ENCODE results near the gene KLHL36.

Gene KLHL36

GRCh38 chr16:84647828-84648594, at the start of gene KLHL36:
Gene KLHL36, plus strand, starts transcription at chr16:84648511. Its CDS starts 2,357 bp downstream, at chr16:84650868.
- DNase-seq (ENCODE audit: low spot score), result peak; percentile 94

- DNase-seq (ENCODE audit: low spot score), result peak; percentile 60
These were observed 48.6 kb upstream of the KLHL36 start for GRCh38 chr16:84599521-84600202.

DNA sequence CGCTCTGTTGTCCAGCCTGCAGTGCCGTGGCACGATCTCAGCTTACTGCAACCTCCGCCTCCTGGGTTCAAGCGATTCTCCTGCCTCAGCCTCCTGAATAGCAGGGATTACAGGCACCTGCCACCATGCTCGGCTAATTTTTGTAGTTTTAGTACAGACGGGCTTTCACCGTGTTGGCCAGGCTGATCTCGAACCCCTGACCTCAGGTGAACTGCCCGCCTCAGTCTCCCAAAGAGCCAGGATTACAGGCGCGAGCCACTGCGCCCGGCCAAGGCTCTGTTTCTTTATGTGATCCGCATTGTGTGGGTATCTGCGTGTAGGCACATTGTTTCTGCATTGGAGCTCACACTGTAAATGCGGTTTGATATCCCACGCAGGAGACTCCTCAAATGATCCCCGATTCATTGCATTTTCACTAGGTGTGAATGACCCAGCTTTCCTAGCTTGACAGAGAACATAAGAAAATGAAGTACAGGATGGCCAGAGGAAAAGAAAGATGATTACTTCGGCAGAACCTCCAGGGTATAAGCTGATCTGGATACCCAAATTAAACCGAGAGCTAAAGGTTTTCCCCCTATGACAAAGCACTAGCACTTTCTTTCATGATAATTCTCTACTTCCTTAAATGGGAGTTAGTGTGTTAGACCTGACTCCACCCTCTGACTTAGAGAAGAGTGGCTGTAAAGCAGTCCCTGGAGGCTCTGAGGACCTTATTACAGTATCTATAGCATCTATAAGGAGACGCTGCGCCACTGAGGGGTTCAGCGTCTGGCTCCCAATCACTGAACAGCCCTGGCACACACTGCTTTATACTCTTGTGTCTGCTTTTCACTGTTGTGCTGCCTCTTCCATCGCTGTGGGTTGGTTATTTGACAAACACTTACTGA, 47.7 kb upstream of the KLHL36 start:
- no peak for DNase-seq (ENCODE audit: low spot score)

DNA sequence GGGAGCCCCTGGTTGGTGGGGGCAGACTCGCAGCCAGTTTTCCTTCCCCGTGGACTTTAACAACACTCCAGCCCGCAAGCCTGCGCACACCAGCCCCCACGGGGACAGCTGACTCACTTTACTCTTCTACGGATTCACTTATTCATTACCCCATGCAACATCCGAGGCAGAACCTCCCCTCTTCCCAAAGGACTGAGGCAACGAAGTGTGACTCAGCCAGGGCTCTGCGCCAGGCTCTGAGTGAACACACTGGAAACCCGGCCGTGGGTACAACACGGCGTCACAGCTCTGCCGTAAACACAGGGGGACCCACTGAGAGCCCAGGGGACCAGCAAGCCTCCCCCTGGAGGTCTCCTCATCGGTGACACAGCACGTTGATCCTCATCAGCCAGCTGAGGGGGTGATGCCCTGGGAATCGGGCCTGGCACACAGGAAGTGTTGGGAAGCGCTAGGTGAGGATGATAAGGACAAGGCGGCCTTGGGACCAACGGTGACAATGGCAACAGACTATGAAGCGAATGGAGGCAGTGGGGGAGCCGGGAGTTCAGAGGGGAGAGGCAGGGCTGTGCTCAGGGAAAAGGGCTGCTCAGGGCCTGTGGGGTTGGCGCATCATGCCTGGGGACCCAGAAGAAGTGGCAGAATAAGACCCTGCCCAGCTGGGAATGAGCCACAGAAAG, 45.0 kb upstream of the KLHL36 start:
- peak; percentile 91 for DNase-seq (ENCODE audit: low spot score)

DNA sequence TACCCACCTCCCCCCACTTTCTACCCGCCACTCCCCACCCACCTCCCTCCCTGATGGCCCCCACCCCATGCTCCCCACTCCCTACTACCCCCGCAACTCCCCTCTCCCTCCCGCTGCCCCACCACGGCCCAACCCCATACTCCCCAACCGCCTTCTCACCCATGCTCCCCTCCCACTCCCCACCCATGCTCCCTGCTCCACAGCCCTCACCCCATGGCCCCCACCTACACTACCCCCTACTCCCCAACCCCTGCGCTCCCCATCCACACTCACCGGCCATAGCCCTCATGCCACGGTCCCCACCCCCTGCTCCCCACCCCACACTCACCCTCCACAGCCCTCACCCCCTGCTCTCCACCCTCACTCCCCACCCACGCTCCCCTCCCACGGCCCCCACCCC, 44.4 kb upstream of the KLHL36 start:
- DNase-seq (ENCODE audit: low spot score), result no peak

DNA sequence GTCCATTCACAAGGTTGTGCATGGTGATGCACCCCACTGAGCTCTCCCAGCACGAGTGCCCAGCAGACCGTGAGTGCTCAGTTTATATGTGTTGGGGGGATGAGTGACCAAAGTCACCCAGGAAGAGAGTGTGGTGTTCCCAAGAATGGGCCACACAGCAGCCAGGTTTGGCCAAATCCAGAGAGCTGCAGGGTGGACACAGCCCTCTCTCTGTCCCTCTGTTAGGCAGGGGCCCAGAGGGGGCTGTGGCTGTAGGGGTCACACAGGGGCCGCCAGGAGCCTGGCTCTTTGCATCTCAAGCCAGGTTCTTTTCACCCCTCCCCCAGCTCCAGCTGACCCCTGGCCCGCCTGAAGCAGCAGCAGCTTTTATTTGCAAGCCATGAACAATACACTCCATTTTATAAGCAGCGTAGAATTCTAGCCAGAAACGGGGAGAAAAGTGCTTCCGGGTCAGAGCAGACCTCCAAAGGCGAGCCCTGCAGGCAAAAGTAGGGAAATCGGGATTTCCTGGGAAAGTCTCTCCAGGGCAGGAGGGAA, 43.8 kb upstream of the KLHL36 start:
- no peak for DNase-seq (ENCODE audit: low spot score)

GRCh38 chr16:84605339-84605848, 42.9 kb upstream of the KLHL36 start:
- no peak for DNase-seq (ENCODE audit: low spot score)

GRCh38 chr16:84606081-84606875, 42.0 kb upstream of the KLHL36 start:
- no peak for DNase-seq (ENCODE audit: low spot score)

DNA sequence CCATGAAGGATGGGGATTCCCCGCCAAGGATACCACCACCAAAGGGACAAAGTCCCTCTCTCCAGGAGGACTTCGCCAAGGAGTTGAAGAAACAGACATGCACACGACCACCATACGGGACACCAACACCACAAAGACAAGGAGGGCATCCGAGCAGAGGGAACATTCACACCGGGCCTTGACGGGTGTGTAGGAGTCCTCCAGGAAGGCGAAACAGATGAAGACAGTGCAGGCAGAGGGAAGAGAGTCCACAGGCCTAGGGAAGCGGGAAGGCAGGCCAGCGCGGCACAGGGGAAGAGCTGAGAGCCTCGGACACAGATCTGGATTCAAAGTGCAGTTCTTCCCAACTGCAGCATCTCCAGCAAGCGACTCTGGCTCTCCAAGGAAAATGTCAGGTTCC, 41.2 kb upstream of the KLHL36 start:
- no peak for DNase-seq (ENCODE audit: low spot score)

DNA sequence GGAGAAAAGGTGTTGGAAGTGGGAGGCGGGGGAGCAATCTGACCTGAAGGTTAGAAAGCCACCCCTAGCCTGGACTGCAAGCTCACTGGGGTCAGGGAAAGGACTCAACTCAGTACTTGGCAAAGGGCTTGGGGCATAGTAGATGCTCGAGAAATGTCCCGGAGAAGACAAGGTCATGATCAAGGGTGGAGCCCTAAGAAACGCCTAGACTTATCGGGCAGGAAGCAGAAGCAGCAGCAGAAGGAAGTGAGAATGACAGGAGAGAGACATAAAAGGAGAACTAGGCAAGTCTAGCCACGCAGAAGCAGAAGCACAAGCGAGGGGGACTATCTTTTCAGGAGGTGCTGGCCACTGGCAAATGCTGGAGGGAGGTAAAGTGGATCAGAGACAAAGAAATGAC, 40.6 kb upstream of the KLHL36 start:
- no peak for DNase-seq (ENCODE audit: low spot score)

DNA sequence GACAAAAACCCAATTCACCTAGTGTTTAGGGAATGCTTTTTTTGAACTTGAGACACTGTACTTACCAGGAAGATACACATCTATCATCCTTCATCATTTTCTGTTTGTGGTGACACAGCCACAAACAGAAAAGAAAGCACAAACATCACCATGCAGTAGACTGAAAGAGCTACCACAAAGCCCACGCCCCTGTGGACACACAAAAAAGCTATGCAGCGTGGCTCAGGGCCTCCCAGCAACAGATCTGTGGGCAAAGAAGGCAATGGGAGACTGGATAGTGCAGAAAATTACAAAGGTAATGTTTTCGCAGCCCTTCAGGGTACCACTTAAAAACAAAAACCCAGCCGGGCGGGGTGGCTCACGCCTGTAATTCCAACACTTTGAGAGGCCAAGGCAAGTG, 40.0 kb upstream of the KLHL36 start:
- no peak for DNase-seq (ENCODE audit: low spot score)

DNA sequence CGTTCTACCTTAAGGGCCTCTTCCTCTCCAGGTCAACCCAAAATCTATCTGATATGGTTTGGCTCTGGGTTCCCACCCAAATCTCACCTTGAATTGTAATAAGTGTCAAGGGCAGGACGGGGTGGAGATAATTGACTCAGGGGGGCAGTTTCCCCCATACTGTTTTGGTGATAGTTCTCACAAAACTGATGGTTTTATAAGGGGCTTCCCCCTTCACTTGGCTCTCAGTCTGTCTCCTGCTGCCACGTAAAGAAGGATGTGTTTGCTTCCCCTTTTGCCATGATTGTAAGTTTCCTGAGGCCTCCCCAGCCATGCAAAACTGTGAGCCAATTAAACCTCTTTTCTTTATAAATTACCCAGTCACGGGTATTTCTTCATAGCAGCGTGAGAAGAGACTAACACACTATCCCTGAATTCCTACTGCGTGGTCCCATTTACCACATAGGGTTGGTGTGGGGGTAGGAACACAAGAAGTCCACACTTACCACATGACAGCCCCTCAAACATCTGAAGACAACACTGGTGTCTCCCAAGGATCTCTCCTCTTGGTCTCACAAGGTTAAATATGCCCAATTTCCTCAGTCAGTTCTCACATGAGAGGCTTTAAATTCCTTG, 38.6 kb upstream of the KLHL36 start:
- no peak for DNase-seq (ENCODE audit: low spot score)

DNA sequence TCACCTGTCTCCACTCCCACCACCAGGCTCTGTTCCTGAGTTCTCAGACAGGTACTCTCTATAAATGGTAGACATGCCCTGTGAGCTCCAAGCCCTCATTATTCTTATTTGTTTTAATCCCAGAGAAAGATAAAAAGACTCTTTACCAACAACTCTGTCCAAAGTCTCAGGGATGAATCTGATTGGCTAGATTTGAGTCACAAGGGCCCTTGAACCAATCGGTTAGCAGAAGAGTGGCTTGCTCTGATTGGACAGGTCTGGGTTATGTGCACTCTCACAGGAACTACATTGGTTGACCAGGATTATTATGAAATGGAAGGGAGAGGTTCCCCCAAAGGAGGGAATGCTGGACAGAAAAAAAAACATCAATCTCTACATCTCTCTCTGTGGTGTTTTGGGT, 37.9 kb upstream of the KLHL36 start:
- DNase-seq (ENCODE audit: low spot score), result no peak

- DNase-seq (ENCODE audit: low spot score), result peak; percentile 54
These were observed 37.3 kb upstream of the KLHL36 start for GRCh38 chr16:84611041-84611440.

- no peak for DNase-seq (ENCODE audit: low spot score)
These were observed 35.6 kb upstream of the KLHL36 start for GRCh38 chr16:84612686-84613085.

DNA sequence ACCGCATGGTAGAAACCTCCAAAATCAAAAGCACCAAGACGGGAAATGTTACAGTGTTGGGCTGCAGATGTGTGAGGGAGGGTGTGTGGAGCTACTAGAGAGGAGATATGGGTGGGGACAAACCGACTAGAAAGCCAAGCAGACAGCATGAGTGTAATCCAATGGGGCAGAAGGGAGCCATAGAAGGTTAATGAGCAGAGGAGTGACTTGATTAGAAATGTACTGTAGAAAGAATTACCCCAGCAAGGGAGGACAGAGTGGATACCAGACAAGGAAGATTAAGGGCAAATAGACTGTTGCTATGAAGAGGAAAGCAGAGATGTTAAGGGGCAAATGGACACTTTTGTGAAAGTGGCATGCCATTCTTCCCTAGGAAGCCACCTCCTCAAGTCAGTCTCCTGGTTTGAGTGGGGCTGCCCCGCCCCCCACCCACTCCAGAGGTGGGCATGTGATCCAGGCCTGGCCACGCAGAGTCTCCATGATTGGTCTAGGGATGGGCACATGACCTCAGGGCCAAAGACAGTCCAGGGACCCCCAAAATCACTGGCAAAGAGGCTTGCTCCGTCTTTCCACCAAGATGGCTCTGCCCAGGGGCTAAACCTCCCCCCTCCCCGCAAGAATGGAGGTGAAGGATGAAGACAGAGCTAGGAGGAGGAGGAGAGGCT, 34.8 kb upstream of the KLHL36 start:
- DNase-seq (ENCODE audit: low spot score), result no peak

- no peak for DNase-seq (ENCODE audit: low spot score)
These were observed 34.2 kb upstream of the KLHL36 start for GRCh38 chr16:84614073-84614459.

GRCh38 chr16:84614623-84614967, 33.7 kb upstream of the KLHL36 start:
- no peak for DNase-seq (ENCODE audit: low spot score)

GRCh38 chr16:84614968-84615813, 33.1 kb upstream of the KLHL36 start:
- DNase-seq (ENCODE audit: low spot score), result no peak

Measured in AG08396 (cell line).